Urinary bladder (tissue), 4 donors: ENCODE data around the gene CRTC1. TPM values are rescaled to one million over a fixed set of nuclear protein-coding genes. Genes with fewer than 3 reads are reported as not detected.
"Not testable (repeated sequence)": the region's sequence is repeated elsewhere in the genome, so short reads cannot be mapped to it uniquely, and the experiment has no call there.

Experiments used
- DNase-seq: peaks from one replicate; pipeline ENCODE4 v3.0.0-alpha.2; 2015; ENCODE audit errors: extremely low spot score
- H3K27ac ChIP-seq: one replicate; pipeline ENCODE4 v1.5.1; 2013; ENCODE audit warnings: low read depth, mild to moderate bottlenecking, moderate library complexity
- H3K36me3 ChIP-seq: one replicate; pipeline ENCODE4 v1.6.1; 2013; ENCODE audit warnings: mild to moderate bottlenecking, moderate library complexity; ENCODE audit not compliant: insufficient read depth
- H3K4me1 ChIP-seq: one replicate; pipeline ENCODE4 v1.6.1; 2013; ENCODE audit warnings: mild to moderate bottlenecking, moderate library complexity; ENCODE audit not compliant: insufficient read depth
- H3K4me3 ChIP-seq: one replicate; pipeline ENCODE4 v1.5.1; 2013; ENCODE audit warnings: low read depth, low read length
- WGBS: extraction: QIAGEN DNeasy Blood & Tissue Kit; methylation state at CpG from one replicate; pipeline ENCODE4 v1.1.7; 2013; 5-methylcytosine and 5-hydroxymethylcytosine counted together
- polyA plus RNA-seq: library from polyadenylated mRNA; stranded (reverse); fragments of 200-250 nt; gene quantifications from one replicate; pipeline ENCODE4 v1.2.3, GENCODE V29; 2013
- total RNA-seq: library from RNA; depleted of rRNA; stranded (reverse); fragments of >200 nt; gene quantifications from one replicate; pipeline ENCODE4 v1.2.3, GENCODE V29; 2014
- donor health status: healthy with polysubstance abuse.
- donor health status: healthy.

CRTC1 gene
- total and polyA plus RNA-seq, 2 donors = 4.8 to 13.6 TPM

- WGBS = 91% methylated on average over 6 of the region's 6 CpGs
- no peaks in the 10 kb centered on the region for H3K4me1 ChIP-seq
- H3K36me3 ChIP-seq = no peaks in the 10 kb centered on the region
- no peak for DNase-seq
- no peak overlapping the region for H3K27ac ChIP-seq
- no peak overlapping the region for H3K4me3 ChIP-seq
Measured at GRCh38 chr19:18726846-18727245, 43.4 kb downstream of the CRTC1 start.

- WGBS = 98% methylated on average over 6 of the region's 6 CpGs
- not testable (repeated sequence) for H3K4me1 ChIP-seq, DNase-seq, H3K36me3 ChIP-seq, H3K4me3 ChIP-seq, H3K27ac ChIP-seq
Measured at GRCh38 chr19:18727602-18728001, 44.1 kb downstream of the CRTC1 start.

DNA sequence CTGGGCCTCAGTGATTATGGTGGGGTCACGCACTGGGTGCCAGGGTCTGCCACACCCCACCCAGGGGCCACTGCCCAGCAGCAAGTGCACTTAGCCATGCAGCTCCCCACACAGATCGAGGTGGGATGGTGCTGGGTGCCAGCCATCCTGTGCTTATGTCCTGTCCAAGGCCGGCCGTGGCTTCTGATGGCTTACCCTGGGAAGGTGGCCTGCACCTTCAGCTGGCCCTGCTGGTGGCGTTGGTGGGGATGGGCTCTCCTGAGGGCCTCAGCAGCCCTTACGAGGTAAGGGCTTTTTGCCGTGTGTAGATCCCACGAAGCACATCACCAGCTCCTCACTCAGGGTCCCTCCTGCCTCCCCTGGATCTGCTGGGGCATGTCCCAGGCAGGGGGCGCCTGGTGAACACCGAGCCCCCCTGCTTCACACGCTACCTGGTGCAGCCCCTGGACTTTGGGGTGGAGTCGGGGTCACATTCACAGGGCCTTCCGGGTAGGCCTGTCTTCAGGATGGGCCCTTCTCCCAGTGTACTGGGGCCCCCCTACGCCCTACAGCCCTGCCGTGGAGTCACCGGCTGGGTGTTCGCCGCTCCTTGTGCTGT is 46.6 kb downstream of the CRTC1 start:
- no peak for DNase-seq
- H3K4me3 ChIP-seq = no peak overlapping the region
- WGBS = 96% methylated on average over 18 of the region's 18 CpGs
- H3K27ac ChIP-seq = no peak overlapping the region
- H3K36me3 ChIP-seq = no peaks in the 10 kb centered on the region
- H3K4me1 ChIP-seq = no peaks in the 10 kb centered on the region

DNA sequence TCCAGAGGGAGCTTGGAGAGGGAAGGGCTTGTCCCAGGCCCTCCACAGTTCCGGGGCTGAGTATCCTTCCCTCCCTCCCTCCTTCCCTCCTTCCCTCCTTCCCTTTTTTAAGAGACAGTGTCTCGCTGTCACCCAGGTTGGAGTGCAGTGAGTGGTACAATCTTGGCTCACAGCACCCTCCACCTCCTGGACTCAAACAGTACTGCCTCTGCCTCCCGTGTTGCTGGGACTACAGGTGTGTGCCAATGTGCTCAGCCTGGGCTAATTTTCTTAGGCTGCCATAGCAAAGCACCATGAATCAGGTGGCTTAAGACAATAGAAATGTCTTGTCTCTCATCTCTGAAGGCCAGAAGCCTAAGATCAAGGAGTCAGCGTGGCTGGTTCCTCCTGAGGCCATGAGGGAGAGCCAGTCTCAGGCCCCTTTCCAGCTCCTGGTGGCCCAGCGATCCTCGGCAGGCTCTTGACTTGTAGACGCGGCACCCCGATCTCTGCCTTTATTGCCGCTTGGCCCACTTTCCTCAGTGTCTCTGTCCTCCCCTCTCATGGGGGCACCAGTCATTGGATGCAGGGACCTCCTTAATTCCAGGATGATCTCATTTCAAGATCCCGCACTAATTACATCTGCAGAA is 47.5 kb downstream of the CRTC1 start:
- no peaks in the 10 kb centered on the region for H3K4me1 ChIP-seq
- 97% methylated on average over 11 of the region's 11 CpGs for WGBS
- H3K4me3 ChIP-seq = no peak overlapping the region
- no peak for DNase-seq
- H3K27ac ChIP-seq = no peak overlapping the region
- no peaks in the 10 kb centered on the region for H3K36me3 ChIP-seq

DNA sequence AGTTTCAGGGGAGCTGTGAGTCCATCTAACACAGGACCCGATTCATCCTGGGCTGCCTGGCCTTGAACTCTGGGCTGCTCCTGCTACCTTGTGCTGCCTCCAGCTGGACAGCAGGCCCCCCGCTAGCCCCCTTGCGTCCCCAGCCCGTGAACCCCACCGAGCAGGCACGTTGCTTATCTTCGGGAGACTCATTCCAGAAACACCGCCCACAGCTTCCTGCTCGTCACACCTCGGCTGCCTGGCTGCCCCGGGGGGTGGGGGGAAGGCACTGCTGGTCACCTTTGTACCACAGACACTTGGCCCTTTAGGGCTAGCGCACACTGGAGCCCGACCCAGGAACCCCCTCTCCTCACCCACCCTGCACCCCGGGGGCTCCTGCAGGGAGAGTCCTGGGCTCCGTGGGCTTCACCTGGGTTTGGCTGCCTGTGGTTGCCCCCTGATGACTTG is 48.1 kb downstream of the CRTC1 start:
- Histone ChIP-seq H3K36me3 (no peaks in the 10 kb centered on the region), H3K27ac (no peak overlapping the region), H3K4me3 (no peak overlapping the region), H3K4me1 (no peaks in the 10 kb centered on the region)
- 66% methylated on average over 15 of the region's 15 CpGs for WGBS
- no peak for DNase-seq

DNA sequence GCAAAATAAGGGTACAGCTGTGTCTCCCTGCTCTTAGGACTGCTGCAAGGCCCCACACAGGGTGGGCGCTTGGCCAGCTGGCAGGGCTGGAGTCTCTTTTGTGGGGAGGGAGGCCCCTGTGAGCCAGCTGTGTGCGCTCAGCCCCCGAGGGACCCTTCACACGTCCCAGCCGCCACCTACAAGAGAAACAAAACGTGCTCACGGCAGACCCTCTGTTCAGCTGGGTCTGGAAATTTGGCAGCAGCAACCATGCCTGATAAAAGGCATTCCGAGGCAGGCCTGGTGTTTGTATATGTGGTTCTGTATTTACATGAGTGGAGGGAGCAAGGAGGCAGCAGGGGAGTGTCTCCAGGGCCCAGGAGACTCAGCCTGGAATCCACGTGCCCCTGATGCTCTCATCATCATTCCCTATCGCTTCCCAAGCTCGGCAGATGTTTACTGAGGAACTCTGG is 49.7 kb downstream of the CRTC1 start:
- Histone ChIP-seq H3K4me3 (no peak overlapping the region), H3K36me3 (no peaks in the 10 kb centered on the region), H3K27ac (no peak overlapping the region), H3K4me1 (no peaks in the 10 kb centered on the region)
- DNase-seq = peak; percentile 59
- 26% methylated on average over 11 of the region's 11 CpGs for WGBS

- H3K36me3 ChIP-seq, DNase-seq, H3K4me3 ChIP-seq, H3K27ac ChIP-seq, H3K4me1 ChIP-seq: not testable (repeated sequence)
- 75% methylated on average over 11 of the region's 11 CpGs for WGBS
Measured at GRCh38 chr19:18733762-18734332, 50.4 kb downstream of the CRTC1 start.

GRCh38 chr19:18735324-18735723 is 51.8 kb downstream of the CRTC1 start:
- no peak overlapping the region for H3K27ac ChIP-seq
- no peaks in the 10 kb centered on the region for H3K36me3 ChIP-seq
- 95% methylated on average over 14 of the region's 14 CpGs for WGBS
- H3K4me3 ChIP-seq = no peak overlapping the region
- no peak for DNase-seq
- no peaks in the 10 kb centered on the region for H3K4me1 ChIP-seq

DNA sequence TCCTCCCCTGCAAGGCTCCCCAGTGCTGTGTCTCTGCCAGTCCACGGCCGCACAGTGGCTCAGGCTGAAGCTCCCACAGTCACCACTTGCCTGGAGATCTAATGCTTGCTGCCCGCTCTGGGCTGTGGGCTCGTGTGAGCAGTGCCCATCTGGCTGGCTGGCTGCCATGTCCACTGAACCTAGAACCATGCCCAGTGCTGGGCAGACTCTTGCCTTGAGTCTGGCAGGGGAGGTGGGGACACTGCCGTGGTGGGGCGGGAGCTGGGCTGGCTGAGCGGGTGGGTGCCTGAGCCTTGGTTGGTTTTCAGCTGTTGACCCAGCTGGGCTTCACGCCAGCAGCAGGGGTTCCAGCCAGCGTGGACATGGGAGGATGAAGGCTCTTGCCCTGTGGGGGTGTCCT is 52.3 kb downstream of the CRTC1 start:
- 81% methylated on average over 9 of the region's 9 CpGs for WGBS
- DNase-seq = no peak
- no peak overlapping the region for H3K4me3 ChIP-seq
- H3K36me3 ChIP-seq = no peaks in the 10 kb centered on the region
- H3K27ac ChIP-seq = no peak overlapping the region
- H3K4me1 ChIP-seq = no peaks in the 10 kb centered on the region

GRCh38 chr19:18736415-18737336 is 53.2 kb downstream of the CRTC1 start:
- no peak for DNase-seq
- no peaks in the 10 kb centered on the region for H3K4me1 ChIP-seq
- no peaks in the 10 kb centered on the region for H3K36me3 ChIP-seq
- no peak overlapping the region for H3K27ac ChIP-seq
- H3K4me3 ChIP-seq = no peak overlapping the region
- 90% methylated on average over 27 of the region's 27 CpGs for WGBS

DNA sequence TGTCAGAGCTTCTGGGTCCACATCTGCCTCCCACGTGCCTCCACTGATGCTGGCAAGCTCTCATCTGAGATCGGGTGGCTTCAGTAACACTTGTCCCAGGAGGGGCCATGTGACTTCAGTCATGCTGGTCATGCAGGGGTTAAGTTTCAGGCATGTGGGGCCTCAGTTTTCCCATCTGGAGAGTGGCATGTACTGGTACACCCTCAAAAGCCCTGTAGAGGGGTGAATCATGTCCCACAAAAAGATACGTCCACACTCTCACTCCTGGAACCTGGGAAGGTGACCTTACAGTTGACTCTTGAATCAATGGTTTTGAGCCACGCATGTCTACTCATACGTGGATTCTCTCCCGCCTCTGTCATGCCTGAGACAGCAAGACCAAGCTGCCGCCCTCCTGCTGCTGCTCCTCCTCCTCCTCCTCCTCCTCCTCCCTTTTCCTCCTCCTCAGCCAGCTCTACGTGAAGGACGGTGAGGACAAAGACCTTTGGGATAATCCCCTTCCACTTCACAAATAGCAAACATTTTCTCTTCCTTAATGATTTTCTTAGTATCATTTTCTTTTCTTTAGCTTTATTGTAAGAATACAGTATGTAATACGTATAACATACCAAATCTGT is 54.0 kb downstream of the CRTC1 start:
- Histone ChIP-seq H3K27ac (no peak overlapping the region), H3K36me3 (no peaks in the 10 kb centered on the region), H3K4me3 (no peak overlapping the region), H3K4me1 (no peaks in the 10 kb centered on the region)
- DNase-seq = no peak
- WGBS = 84% methylated on average over 10 of the region's 10 CpGs

GRCh38 chr19:18737954-18738351 is 54.5 kb downstream of the CRTC1 start:
- no peaks in the 10 kb centered on the region for H3K4me1 ChIP-seq
- H3K4me3 ChIP-seq = no peak overlapping the region
- 93% methylated on average over 1 of the region's 1 CpG for WGBS
- no peak overlapping the region for H3K27ac ChIP-seq
- H3K36me3 ChIP-seq = no peaks in the 10 kb centered on the region
- DNase-seq = no peak

DNA sequence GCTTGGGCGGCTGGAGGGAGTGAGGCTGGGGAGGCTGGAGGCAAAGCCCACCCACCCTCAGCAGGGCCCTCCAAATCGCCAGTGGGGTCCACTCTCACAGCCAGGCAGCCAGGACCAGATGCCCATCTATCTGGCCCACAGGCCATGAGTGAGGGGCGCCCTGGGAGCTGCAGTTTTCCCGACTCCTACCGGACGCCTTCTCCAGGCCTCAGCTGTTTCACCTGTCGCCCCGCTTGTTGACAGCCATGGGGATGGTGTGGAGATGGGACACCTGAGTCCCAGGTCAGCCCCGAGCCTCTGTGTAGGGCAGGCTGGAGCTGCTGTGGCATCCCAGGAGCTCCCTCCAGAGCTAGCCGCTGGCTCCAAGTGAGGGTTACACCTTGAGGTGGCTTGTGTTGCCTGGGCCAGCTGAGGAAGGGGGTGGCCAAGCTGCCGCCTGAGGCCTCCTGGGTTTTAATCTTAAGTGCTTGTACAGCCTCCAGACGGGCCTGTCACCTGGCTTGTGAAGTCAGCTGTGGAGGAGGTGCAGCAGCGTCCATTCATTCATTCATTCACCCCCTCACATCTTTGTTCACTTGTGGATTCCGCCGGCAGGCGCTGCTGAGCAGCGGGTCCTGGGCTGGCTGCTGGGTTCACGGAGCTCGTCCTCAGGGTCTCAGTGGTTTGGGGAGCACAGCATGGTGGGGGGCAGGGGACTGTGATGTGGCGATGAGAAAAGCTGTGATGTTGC is 55.6 kb downstream of the CRTC1 start:
- Histone ChIP-seq H3K4me3 (no peak overlapping the region), H3K27ac (no peak overlapping the region), H3K4me1 (no peaks in the 10 kb centered on the region), H3K36me3 (no peaks in the 10 kb centered on the region)
- 96% methylated on average over 20 of the region's 20 CpGs for WGBS
- DNase-seq = no peak
